HUES64 (cell line): Measurements from ENCODE around the gene POM121L12.

Experiments
- H3K27ac ChIP-seq: 2 replicates; pipeline ENCODE4 v1.7.0; 2013; ENCODE audit warnings: low read depth, low read length, inconsistent platforms
- H3K27me3 ChIP-seq: 2 replicates; pipeline ENCODE4 v1.6.1; 2013; ENCODE audit warnings: mild to moderate bottlenecking, low read length; ENCODE audit not compliant: insufficient read depth
- H3K36me3 ChIP-seq: 2 replicates; pipeline ENCODE4 v1.6.1; 2013; ENCODE audit warnings: mild to moderate bottlenecking, low read length; ENCODE audit not compliant: insufficient read depth
- H3K4me1 ChIP-seq: 2 replicates; pipeline ENCODE4 v1.6.1; 2013; ENCODE audit warnings: mild to moderate bottlenecking, low read length, moderate library complexity; ENCODE audit not compliant: insufficient read depth
- H3K4me3 ChIP-seq: 2 replicates; pipeline ENCODE4 v1.5.1; 2013; ENCODE audit warnings: mild to moderate bottlenecking, low read length, moderate library complexity
- H3K9ac ChIP-seq: 2 replicates; pipeline ENCODE4 v1.6.1; 2013; ENCODE audit warnings: mild to moderate bottlenecking, low read depth, low read length
- H3K9me3 ChIP-seq: 2 replicates; pipeline ENCODE4 v1.6.1; 2013; ENCODE audit warnings: low read depth, low read length; ENCODE audit not compliant: insufficient read depth
- WGBS: fragments of 150-250, 120-280 bp; methylation state at CpG from one replicate; pipeline ENCODE4 v1.1.7; 2013; ENCODE audit warnings: missing lambda C conversion rate; 5-methylcytosine and 5-hydroxymethylcytosine counted together

POM121L12 gene

DNA sequence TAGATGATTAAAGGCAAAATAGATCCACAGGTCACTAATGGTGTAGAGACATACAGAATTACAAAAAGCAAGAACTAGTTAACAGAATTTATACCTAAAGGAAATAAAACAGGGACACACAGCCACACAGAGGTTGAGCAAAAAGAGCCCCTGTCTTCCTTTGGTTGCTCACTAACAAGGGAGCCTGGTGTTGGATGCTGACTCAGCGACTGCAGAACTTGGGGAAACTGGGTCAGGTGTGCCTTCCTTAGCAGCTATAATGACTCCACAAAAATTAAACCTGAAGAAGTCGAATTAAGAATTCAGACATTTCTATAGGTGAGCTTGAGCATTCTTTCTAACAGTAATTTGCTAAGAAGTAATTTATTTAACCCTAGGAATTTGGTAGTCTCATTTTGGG lies 15.0 kb downstream of the POM121L12 start:
- Histone ChIP-seq H3K36me3 (no peaks in the 10 kb centered on the region), H3K27ac (no peak overlapping the region), H3K9me3 (no peaks in the 10 kb centered on the region), H3K4me3 (no peak overlapping the region), H3K9ac (no peak overlapping the region), H3K27me3 (no peaks in the 10 kb centered on the region), H3K4me1 (peaks cover 6% of the 10 kb centered on the region; the same call in 1 of the 2 replicates)
- WGBS = 92% methylated on average over 2 of the region's 2 CpGs

DNA sequence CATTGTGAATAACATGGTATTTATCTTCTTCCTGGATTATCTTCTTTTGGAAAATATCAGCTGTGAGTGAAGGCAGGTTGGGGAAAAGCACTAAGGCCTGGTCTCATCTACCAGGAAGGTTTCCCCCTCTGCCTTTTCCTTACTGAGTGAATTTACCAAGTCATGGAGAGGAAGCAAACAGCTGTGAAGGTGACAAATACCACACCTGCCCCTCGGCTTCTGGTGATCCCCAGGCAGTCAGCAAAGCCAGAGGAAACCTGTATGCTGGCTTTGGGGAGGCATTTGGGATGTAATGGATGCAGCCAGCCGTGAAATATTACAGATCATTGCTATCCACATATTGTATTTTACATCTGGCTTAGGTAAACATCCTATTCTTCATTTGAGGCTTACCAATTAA lies 24.2 kb downstream of the POM121L12 start:
- 100% methylated on average over 1 of the region's 2 CpGs for WGBS
- Histone ChIP-seq H3K27ac (no peak overlapping the region), H3K4me3 (no peak overlapping the region), H3K9me3 (no peaks in the 10 kb centered on the region), H3K9ac (no peak overlapping the region), H3K36me3 (no peaks in the 10 kb centered on the region), H3K27me3 (no peaks in the 10 kb centered on the region), H3K4me1 (no peaks in the 10 kb centered on the region)

DNA sequence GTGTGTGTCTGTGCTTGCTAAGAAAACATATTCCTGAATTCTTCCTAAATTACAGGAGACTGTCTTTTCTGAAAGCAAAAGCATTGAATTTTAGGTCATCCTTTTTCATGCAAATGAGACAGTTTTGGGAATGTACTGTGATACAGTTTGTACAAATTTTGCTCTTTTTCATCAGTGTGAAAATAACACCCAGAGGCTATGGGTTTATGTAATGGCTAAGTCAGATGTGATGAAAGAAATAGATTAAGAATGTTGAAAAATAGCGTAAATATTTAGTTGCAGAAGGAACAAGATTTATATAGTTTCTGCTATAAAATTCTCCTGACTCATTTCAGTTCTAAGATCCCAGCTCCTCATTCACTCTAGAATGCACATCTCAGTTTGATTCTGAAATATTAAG lies 24.6 kb downstream of the POM121L12 start:
- H3K4me3 ChIP-seq = no peak overlapping the region
- 100% methylated on average over 1 of the region's 1 CpG for whole genome bisulfite sequencing

DNA sequence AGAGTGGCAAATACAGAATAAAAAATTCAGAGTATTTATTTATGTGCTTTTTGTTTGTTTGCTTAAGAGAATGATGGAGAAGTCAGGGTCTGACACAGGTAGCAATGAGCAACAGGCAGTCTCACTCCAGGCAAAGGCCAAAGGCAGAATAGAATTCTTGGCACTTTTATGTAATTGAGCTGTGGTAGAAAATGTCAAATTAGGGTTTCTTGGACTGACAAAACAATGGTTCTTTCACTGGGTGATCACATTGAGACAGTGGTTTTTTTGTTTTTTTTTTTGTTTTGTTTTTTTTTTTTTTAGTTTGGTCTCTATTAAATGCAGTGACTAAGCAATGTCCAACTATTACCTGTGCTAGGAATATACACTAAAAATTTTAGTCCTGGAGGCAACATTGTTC lies 27.4 kb downstream of the POM121L12 start:
- Histone ChIP-seq H3K9me3 (no peaks in the 10 kb centered on the region; the same call in 1 of the 2 replicates), H3K36me3 (no peaks in the 10 kb centered on the region), H3K9ac (no peak overlapping the region), H3K27me3 (no peaks in the 10 kb centered on the region), H3K4me1 (no peaks in the 10 kb centered on the region), H3K27ac (no peak overlapping the region), H3K4me3 (no peak overlapping the region)

More for the DNA sequence above, 24.6 kb downstream of the POM121L12 start:
- no peak overlapping the region for H3K9ac ChIP-seq
- no peaks in the 10 kb centered on the region for H3K9me3 ChIP-seq
- no peaks in the 10 kb centered on the region for H3K4me1 ChIP-seq
- H3K27me3 ChIP-seq = no peaks in the 10 kb centered on the region
- no peaks in the 10 kb centered on the region for H3K36me3 ChIP-seq
- H3K27ac ChIP-seq = no peak overlapping the region

DNA sequence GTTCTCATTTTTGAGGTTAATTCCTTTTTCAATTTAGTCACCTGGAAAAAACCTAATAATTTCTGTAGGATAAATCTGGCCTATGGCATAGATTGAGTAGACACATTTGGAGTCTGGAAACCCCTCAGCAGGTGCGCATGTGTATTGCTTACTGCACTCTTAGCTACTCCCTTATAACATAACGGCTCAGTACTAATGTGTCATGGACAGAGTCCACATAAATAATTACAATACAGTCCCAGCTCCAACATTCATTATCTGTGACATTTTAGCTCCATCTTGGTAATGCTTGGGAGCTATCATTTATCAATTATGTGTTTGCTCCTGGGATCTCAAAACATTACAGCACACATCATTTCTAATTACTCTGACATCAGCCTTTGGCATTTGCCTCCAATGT lies 33.2 kb downstream of the POM121L12 start:
- H3K9ac ChIP-seq = no peak overlapping the region
- H3K27ac ChIP-seq = no peak overlapping the region
- H3K4me1 ChIP-seq = no peaks in the 10 kb centered on the region
- WGBS = 98% methylated on average over 2 of the region's 2 CpGs
- H3K4me3 ChIP-seq = no peak overlapping the region
- no peaks in the 10 kb centered on the region for H3K36me3 ChIP-seq
- H3K27me3 ChIP-seq = no peaks in the 10 kb centered on the region
- no peaks in the 10 kb centered on the region; the same call in 1 of the 2 replicates for H3K9me3 ChIP-seq

DNA sequence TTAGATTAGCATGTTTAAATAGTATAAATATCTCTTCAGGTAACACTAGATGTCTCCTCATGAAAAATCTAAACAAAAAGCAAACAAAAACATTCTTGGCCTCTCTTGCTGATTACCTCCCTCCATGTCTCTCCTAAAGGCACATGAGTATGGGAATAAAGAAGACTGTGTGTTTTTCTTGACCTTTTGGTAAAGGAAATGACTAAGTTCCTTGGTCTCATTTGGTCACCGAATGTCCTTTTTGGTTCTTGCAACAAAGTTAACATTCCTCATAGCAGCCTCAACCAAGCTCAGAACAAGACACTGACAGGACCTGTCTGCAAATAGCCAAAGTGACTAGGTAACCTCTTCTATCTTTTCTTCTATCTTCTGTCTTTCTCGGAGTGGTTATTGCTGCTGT lies 35.5 kb downstream of the POM121L12 start:
- no peaks in the 10 kb centered on the region for H3K36me3 ChIP-seq
- WGBS = 93% methylated on average over 2 of the region's 2 CpGs
- no peaks in the 10 kb centered on the region; the same call in 1 of the 2 replicates for H3K9me3 ChIP-seq
- no peak overlapping the region for H3K4me3 ChIP-seq
- no peaks in the 10 kb centered on the region for H3K27me3 ChIP-seq
- H3K4me1 ChIP-seq = no peaks in the 10 kb centered on the region
- no peak overlapping the region for H3K27ac ChIP-seq
- no peak overlapping the region for H3K9ac ChIP-seq
